Measurements from ENCODE around the gene P4HB.

The P4HB gene

GRCh38 chr17:81858170-81858966, 2.0 kb downstream of the P4HB start:
- peak overlapping the region; percentile 96 for H3K27ac ChIP-seq
- TF ChIP-seq CTCF (conservative IDR thresholded peaks at IDR 0.05), result no peak
- no peak for TF ChIP-seq ZFX (IDR thresholded peaks at IDR 0.05)

- TF ChIP-seq CTCF (conservative IDR thresholded peaks at IDR 0.05) (no peak), ZFX (IDR thresholded peaks at IDR 0.05) (no peak)
- no peak overlapping the region for H3K27ac ChIP-seq
Observed at GRCh38 chr17:81854974-81855774, 5.2 kb downstream of the P4HB start.

- TF ChIP-seq ZFX (IDR thresholded peaks at IDR 0.05) (no peak), CTCF (conservative IDR thresholded peaks at IDR 0.05) (no peak)
- H3K27ac ChIP-seq, result no peak overlapping the region
Observed at GRCh38 chr17:81852237-81852636, 8.1 kb downstream of the P4HB start.

DNA sequence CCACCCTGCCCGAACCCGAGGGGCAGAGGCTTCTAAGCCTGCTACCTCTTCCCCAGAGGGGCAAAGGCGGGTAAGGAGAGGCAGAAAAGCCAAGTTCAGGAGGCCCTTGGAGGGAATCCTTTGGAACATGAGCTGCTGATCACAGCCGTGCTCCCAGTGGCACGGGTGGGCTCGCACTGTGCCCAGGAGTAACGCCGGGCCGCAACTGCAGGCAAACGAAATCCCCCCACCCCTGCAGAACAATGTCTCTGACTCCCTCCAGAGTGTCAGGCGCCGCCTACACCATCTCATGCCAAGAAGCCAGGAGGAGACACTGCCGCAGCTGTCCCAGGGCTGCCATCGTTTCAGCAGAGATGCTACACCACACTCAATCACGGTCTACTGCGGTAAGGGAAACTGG, 8.9 kb downstream of the P4HB start:
- H3K27ac ChIP-seq, result no peak overlapping the region
- no peak for TF ChIP-seq ZFX (IDR thresholded peaks at IDR 0.05)
- no peak for TF ChIP-seq CTCF (conservative IDR thresholded peaks at IDR 0.05)

GRCh38 chr17:81849457-81849856, 10.9 kb downstream of the P4HB start:
- no peak overlapping the region for H3K27ac ChIP-seq
- TF ChIP-seq CTCF (conservative IDR thresholded peaks at IDR 0.05) (no peak), ZFX (IDR thresholded peaks at IDR 0.05) (no peak)

- H3K27ac ChIP-seq, result peak overlapping the region; percentile 59
- no peak for TF ChIP-seq CTCF (conservative IDR thresholded peaks at IDR 0.05)
- no peak for TF ChIP-seq ZFX (IDR thresholded peaks at IDR 0.05)
Observed at GRCh38 chr17:81846743-81847689, 13.3 kb downstream of the P4HB start.
